MV-4-11 (cell line): ENCODE results near the gene COL1A1.

Experiments
- DNase-seq: peaks from one replicate; lab custom pipeline; 2025; lab: John Stamatoyannopoulos, UW

COL1A1 gene

GRCh38 chr17:50213026-50214022 is 11.9 kb upstream of the COL1A1 start:
- peak; percentile 71 for DNase-seq

GRCh38 chr17:50212121-50212843 is 10.9 kb upstream of the COL1A1 start:
- peak; percentile 63 for DNase-seq

- DNase-seq = no peak
These were observed 10.1 kb upstream of the COL1A1 start for GRCh38 chr17:50211249-50212120.

- no peak for DNase-seq
These were observed 9.1 kb upstream of the COL1A1 start for GRCh38 chr17:50210240-50211225.

GRCh38 chr17:50209472-50210239 is 8.2 kb upstream of the COL1A1 start:
- no peak for DNase-seq

GRCh38 chr17:50209133-50209471 is 7.7 kb upstream of the COL1A1 start:
- no peak for DNase-seq

GRCh38 chr17:50208611-50209061 is 7.2 kb upstream of the COL1A1 start:
- no peak for DNase-seq

- no peak for DNase-seq
These were observed 6.5 kb upstream of the COL1A1 start for GRCh38 chr17:50207792-50208567.

GRCh38 chr17:50207315-50207714 is 5.9 kb upstream of the COL1A1 start:
- DNase-seq = no peak

GRCh38 chr17:50206604-50207293 is 5.3 kb upstream of the COL1A1 start:
- DNase-seq = no peak

- DNase-seq = no peak
These were observed 4.6 kb upstream of the COL1A1 start for GRCh38 chr17:50205963-50206505.

GRCh38 chr17:50205111-50205962 is 3.9 kb upstream of the COL1A1 start:
- no peak for DNase-seq

GRCh38 chr17:50204431-50204830 is 3.0 kb upstream of the COL1A1 start:
- no peak for DNase-seq

GRCh38 chr17:50203604-50204345 is 2.3 kb upstream of the COL1A1 start:
- DNase-seq = no peak

GRCh38 chr17:50203086-50203485 is 1.7 kb upstream of the COL1A1 start:
- DNase-seq = no peak

GRCh38 chr17:50200457-50201275 is 765 bp downstream of the COL1A1 start:
- DNase-seq = peak; percentile 60
